Hematopoietic multipotent progenitor cell treated with erythropoietin and hydrocortisone succinate and interleukin-3 and kit ligand, for 15 days (in vitro differentiated cells): ENCODE data around the gene MYOC.
"Not testable (repeated sequence)": the region's sequence is repeated elsewhere in the genome, so short reads cannot be mapped to it uniquely, and the experiment has no call there.

Experiments used
- DNase-seq: peaks from one replicate; pipeline ENCODE4 v3.0.0-alpha.2; 2015; ENCODE audit warnings: low spot score

MYOC gene

DNA sequence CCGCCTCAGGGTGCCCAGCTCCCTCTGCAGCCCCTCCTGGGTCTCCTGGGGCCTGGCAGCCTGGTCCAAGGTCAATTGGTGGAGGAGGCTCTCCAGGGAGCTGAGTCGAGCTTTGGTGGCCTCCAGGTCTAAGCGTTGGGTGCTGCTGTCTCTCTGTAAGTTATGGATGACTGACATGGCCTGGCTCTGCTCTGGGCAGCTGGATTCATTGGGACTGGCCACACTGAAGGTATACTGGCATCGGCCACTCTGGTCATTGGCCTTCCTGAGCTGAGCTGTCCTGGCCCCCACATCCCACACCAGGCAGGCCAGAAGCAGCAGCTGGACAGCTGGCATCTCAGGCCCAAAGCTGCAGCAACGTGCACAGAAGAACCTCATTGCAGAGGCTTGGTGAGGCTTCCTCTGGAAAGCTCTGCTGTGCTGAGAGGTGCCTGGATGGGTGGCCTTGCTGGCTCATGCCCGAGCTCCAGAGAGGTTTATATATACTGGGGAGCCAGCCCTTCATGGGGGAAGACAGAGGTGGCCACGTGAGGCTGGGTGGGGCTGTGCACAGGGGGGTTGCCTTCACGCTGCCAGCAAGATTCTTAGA lies at the start of gene MYOC:
Gene MYOC (minus strand): TSS at position 455 of the 589 bp plus-strand sequence. CDS start 77 bp downstream, at position 378.
- no peak for DNase-seq

- DNase-seq: no peak
These were observed 47.0 kb upstream of the MYOC start for GRCh38 chr1:171699531-171699930.

- not testable (repeated sequence) for DNase-seq
These were observed 43.3 kb upstream of the MYOC start for GRCh38 chr1:171695772-171696171.

- DNase-seq: not testable (repeated sequence)
These were observed 41.1 kb upstream of the MYOC start for GRCh38 chr1:171693541-171693940.

DNA sequence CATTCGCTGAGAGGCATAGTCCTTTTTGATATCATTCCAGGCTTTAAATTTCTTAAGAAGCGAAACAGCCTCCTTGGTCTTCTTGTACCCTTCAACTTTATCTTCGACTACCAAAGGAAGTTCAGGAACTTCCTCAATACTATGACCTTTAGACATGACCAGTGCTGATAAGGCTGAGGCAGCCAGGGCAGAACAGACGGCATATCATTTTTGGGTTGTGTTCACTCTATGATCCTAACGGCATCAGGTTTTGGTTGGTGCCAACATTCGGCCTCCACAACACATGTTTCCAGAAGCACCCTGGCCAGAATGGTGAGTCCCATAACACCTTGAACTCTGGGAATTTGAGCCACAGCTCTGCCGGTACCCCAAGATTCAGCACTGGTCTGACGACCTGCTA lies 31.4 kb upstream of the MYOC start:
- DNase-seq: peak; percentile 47

GRCh38 chr1:171680339-171680738 lies 27.9 kb upstream of the MYOC start:
- DNase-seq: no peak

GRCh38 chr1:171676823-171677222 lies 24.3 kb upstream of the MYOC start:
- DNase-seq: no peak

- no peak for DNase-seq
These were observed 22.2 kb upstream of the MYOC start for GRCh38 chr1:171674431-171675405.

DNA sequence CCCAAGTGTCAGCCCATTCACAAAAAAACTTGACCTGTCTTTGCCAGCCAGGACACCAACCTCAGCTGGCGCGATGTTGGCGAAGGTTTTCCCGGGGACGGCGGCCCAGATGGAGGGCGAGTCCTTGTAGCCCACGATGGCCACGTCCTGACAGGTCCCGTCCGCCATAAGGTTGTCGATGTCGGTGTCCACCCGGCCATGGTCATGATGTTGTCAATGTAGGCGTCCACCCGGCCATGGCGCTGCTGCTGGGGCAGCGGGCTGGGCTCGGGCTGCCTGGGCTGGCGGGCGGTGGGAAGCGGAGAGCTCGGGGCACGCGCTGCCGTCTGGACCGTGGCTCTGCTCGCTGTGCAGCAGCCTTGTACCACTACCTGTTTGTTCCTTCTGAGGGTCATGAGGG lies 18.3 kb upstream of the MYOC start:
- DNase-seq: no peak

DNA sequence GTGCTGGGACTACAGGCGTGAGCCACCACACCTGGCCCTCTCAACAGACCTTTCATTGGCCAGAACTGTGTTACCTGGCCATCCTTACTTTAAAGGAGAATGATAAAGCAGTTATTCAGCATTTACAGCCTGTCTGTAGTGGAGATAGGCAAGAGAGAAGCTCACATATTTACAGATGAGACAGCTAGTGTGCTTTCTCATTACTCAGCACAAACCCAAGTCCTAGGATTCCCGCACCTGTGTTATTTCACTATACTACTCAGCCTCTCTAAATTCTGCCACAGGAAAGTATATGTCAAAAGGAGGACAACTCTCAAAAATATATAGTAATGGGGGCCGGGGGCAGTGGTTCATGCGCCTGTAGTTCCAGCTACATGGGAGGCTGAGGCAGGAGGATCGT lies 15.9 kb upstream of the MYOC start:
- DNase-seq: no peak

DNA sequence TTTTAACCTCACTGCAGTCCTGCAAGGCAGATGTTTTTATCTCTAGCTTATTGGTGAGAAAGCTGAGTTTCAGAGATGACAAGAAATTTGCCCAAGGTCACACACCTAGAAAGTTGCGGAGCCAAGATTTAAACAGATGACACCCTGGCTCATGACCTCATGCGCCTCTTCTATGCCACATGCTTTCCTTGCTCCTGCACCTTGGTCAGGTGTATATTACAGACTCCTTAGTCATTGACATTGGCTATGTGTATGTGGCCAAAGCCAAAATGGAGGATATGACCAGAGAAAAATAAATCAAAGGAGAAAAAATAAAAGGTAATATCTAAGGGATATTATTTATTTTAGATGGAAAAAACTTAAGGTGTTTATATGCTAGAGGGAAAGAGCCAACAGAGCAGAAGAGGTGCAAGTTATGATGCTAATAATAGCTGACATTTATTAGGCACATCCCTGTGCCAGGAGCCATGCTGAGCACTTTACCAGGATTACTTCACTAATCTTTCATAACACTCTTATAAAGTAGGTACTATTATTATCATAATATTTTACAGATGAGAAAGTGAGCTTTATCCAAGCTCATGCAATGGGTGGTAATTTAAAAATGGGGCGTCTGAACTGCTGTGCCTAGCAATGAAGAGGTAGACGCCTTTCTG lies 13.8 kb upstream of the MYOC start:
- DNase-seq: no peak

GRCh38 chr1:171664976-171665375 lies 12.5 kb upstream of the MYOC start:
- DNase-seq: no peak

DNA sequence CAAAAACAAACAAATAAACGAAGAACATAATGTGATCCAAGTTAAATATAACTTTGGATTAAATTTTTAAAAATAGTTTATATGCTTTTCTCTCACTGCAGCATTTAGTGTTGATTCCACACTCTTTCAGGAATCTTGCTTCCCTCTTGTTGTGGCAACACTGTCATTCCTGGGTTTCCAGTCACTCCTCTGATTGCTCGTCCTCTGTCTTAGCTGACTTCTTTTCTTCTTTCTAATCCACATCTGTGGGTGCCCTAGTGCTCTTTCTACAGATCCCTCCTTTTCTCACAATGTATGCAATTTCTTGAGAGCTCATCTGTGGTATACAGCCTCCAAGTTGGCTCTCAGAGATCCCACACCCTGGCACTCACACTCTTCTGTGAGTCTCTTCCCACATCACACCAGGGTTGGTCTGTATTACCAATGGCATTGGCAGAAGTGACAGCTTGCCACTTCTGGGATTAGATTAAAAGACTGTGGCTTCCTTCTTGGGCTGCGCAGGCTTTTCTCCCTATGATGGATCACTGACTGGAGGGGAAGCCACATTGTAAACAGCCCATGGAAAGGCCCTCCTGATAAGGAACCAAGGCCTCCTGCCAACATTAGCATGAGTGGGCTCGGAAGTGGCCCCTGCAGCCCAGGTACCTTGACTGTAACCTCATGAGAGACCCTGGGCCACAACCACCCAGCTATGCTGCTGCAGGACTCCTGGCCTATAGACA lies 11.5 kb upstream of the MYOC start:
- DNase-seq: no peak

DNA sequence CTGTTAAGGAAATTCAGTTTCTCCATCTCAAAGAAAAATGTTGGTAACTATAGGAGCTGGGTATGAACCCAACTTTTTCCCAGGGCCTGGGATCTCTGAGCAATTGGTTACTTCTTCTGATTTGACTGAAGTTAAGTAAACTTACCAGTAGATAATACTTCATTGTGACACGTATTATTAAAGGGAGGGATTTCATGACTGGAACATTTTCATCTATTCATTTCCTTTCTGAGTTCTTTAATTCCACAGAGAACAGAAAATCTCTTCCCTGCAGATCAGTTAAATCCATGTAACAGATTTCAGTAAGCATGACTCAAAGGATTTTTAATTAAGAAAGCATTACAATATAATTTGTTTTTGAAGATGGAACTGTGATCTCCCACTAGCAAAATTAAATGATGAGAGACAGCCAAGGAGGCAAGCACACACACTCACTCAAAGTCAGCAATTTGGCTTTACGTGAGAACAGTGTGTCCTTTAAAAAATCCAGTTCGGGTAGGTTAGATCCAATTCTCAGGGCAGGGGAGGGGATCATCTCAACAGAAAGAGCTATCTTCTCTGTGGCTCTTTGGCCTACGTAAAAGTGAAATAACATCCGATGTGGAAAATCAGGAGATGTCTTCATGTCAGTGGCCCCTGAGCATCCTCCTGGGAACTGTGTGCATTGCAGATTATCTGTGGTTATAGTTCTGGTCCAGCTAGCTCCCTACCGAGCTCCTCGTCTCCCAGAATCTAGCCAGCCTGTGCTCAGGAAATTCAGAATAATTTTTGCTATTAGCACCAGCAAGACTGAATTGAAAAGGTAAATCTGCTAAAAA lies 10.8 kb upstream of the MYOC start:
- no peak for DNase-seq

DNA sequence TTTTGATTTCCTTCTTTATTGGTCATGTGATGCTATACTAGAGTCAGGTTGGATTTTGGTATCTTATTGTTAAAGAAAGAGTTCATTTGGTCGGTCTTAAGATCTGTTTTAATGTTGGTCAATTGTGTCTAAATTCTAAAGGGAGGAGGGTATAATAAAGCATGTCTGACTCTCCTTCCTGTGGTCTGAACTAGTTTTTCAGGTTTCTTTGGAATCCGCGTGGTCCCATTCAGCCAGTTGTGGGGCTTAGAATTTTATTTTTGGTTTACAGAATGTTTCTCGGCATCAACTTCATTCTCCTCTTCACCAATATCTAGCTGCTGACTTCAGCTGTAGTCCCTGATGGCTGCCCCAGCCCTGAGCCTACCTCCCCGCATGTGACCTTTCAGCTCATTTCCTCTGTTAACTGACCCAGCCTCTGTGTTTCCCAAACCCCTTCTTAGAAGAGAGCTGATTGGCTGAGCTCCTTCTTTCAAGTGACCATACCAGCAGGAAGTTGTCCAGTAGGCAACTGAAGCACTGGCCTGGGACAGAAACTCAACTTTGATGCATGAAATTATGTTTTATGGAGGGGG lies 8.7 kb upstream of the MYOC start:
- DNase-seq: no peak

- not testable (repeated sequence) for DNase-seq
These were observed 3.7 kb upstream of the MYOC start for GRCh38 chr1:171656206-171656605.

GRCh38 chr1:171655746-171656116 lies 3.2 kb upstream of the MYOC start:
- no peak for DNase-seq

DNA sequence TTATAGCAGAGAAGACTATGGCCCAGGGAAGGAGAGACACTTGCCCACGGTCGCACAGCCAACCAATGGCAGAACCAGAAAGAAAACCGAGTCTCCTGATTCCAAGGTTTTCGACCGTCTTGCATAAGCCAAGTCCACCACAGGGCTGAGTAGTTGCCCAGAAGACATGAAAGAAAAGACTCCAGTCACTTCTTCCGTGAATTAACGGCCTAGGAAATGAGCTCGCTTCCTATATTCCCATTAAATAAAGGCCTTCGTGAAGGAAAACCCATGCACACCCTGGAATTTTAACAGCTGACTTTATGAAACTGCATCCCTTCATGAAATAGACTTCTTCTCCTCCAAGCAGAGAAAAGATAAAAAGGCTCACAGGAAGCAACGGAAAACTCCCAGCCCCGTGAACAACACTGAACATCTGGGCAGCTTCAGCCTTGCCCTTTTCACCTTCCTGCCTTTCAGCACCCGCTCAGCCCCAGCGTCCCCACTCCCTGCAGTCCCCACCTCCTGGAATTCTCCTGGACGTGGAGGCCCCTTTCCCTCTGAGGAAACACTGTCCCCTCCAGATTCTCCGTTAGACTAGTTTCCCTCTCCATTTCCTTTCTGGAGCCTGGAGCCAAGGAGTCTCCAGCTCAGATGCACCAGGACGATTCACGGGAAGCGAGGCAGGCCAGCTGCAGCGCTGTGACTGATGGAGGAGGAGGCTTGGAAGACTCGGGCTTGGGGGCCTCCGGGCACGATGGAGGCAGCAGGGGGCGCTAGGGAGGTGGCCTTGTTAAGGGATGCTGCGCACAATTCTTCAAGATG lies 2.7 kb upstream of the MYOC start:
- DNase-seq: peak; percentile 64

GRCh38 chr1:171654201-171654941 lies 1.9 kb upstream of the MYOC start:
- DNase-seq: no peak
